Measurements from ENCODE around the gene PEX7. TPM values are rescaled to one million over a fixed set of nuclear protein-coding genes. Genes with fewer than 3 reads are reported as not detected.
A peak's percentile ranks its signal among the peaks of the same experiment; 100 is the strongest.

PEX7 gene
- total and polyA plus RNA-seq, 10 of the 15 experiments (the other 5 are each of a cell fraction or from before 2014, with no cell fraction given) = 0.58 to 12.4 (median 8.8) TPM

- Histone ChIP-seq H4K20me1 (ENCODE audit: control insufficient read depth, insufficient read depth) (no peaks in the 10 kb centered on the region), H2AFZ (ENCODE audit: control insufficient read depth, low read depth, low read length) (peak overlapping the region; percentile 88), H3K27me3 (replicated peaks in 1 of 2; ENCODE audit: control insufficient read depth in 2 of 2, insufficient read depth in 2 of 2, low read length in 1 of 2) (no peaks in the 10 kb centered on the region), H3K79me2 (ENCODE audit: control insufficient read depth, insufficient read depth, low read length) (peaks cover 53% of the 10 kb centered on the region), H3K4me2 (ENCODE audit: control insufficient read depth, insufficient read depth) (peak overlapping the region; percentile 87), H3K9me3 (replicated peaks; ENCODE audit: control insufficient read depth, insufficient read depth, low read length) (no peaks in the 10 kb centered on the region; the same call in 2 of the 3 replicates), H3K4me1 (ENCODE audit: control insufficient read depth, insufficient read depth, low read length) (peaks cover 4% of the 10 kb centered on the region), H3K4me3 (peak overlapping the region; percentile 71), H3K36me3 (ENCODE audit: control insufficient read depth in 2 of 2, insufficient read depth in 2 of 2, low read length in 1 of 2) (no peaks in the 10 kb centered on the region; a peak in 1 of 4 replicates), H3K9ac (ENCODE audit: control insufficient read depth, insufficient read depth, low read length) (peak overlapping the region; percentile 90), H3K27ac (ENCODE audit: control insufficient read depth, insufficient read depth) (peak overlapping the region; percentile 98)
- in situ Hi-C loops (cut with MboI) (loop anchor here (5.0 to 10.0 kb wide), 2 partner anchors 151 to 509 kb away; partner anchors contain the start of gene BCLAF1), intact Hi-C loops (cut with micrococcal nuclease; ENCODE audit: unreplicated experiment) (loop anchor here (1.0 to 5.0 kb wide), 3 partner anchors 149 to 201 kb away; no protein-coding TSS in a partner anchor)
- FAIRE-seq = no peak
- DNase-seq (ENCODE audit: low read depth, low spot score) = no peak
- ChIA-PET SMC1A (ENCODE audit: uncharacterized antibody, unreplicated experiment) (interaction anchor here (1.0 to 13.3 kb wide), 12 partner anchors 27 to 199 kb away, joined by 3 to 446 read pairs (median 8); no protein-coding TSS in a partner anchor), RAD21 (ENCODE audit: unreplicated experiment) (interaction anchor here (0.6 to 12.6 kb wide), 16 partner anchors 9 to 212 kb away, joined by 3 to 405 read pairs (median 24); no protein-coding TSS in a partner anchor), CTCF (interaction anchor here (0.8 to 9.8 kb wide), 16 partner anchors 31 to 451 kb away, joined by 3 to 411 read pairs (median 8); no protein-coding TSS in a partner anchor), POLR2A (interaction anchor here (0.7 to 10.1 kb wide), 6 partner anchors 20 to 149 kb away, joined by 3 to 252 read pairs (median 34); no protein-coding TSS in a partner anchor)
- BruUV-seq (replicated peaks) = TSS peak; percentile 52
- WGBS (ENCODE audit: insufficient coverage, insufficient replicate concordance, low lambda C conversion rate, missing lambda C conversion rate) = 1% methylated on average over 8 of the region's 8 CpGs
- peak; percentile 10 for ATAC-seq
- no peak for TF ChIP-seq NFYA (IDR thresholded peaks at IDR 0.05; ENCODE audit: borderline replicate concordance, low read depth, low read length)
- TF ChIP-seq IKZF2 (IDR thresholded peaks at IDR 0.05) = peak; percentile 28 to 29; a peak in 2 of 4 replicates
- TF ChIP-seq RAD51 (IDR thresholded peaks at IDR 0.05) = peak; percentile 74
- no peak for TF ChIP-seq PML (IDR thresholded peaks at IDR 0.05; ENCODE audit: low read length)
- no peak for TF ChIP-seq SPI1 (IDR thresholded peaks at IDR 0.05; ENCODE audit: borderline replicate concordance, insufficient read depth, low read depth, low read length)
- no peak for TF ChIP-seq EGR1 (IDR thresholded peaks at IDR 0.05; ENCODE audit: borderline replicate concordance in 1 of 2, low read depth in 2 of 2, low read length in 2 of 2)
- peak in 1 of 2 experiments; percentile 52; a peak in 1 of 4 replicates for TF ChIP-seq EP300 (IDR thresholded peaks at IDR 0.05; ENCODE audit: borderline replicate concordance in 1 of 2, control insufficient read depth in 1 of 2, low read depth in 2 of 2, low read length in 2 of 2)
- TF ChIP-seq RB1 (IDR thresholded peaks at IDR 0.05; ENCODE audit: borderline replicate concordance) = no peak
- peak; percentile 36; the same call in 1 of the 2 replicates for TF ChIP-seq PAX8 (IDR thresholded peaks at IDR 0.05)
- peak; percentile 39 for TF ChIP-seq BCL3 (IDR thresholded peaks at IDR 0.05; ENCODE audit: borderline replicate concordance, insufficient read depth, low read depth, low read length, poor library complexity, severe bottlenecking)
- peak; percentile 24; the same call in 1 of the 2 replicates for TF ChIP-seq JUNB (IDR thresholded peaks at IDR 0.05)
- peak; percentile 71 for TF ChIP-seq MEF2A (IDR thresholded peaks at IDR 0.05; ENCODE audit: insufficient read depth, low read depth, low read length)
- TF ChIP-seq RELB (IDR thresholded peaks at IDR 0.05; ENCODE audit: low read depth) = peak; percentile 68
- TF ChIP-seq FOXM1 (IDR thresholded peaks at IDR 0.05; ENCODE audit: low read depth, low read length) = peak; percentile 82; the same call in 1 of the 2 replicates
- TF ChIP-seq TCF7 (IDR thresholded peaks at IDR 0.05; ENCODE audit: borderline replicate concordance) = 0 out of 2 replicates have a peak, but pooled peaks have one; percentile 39
- TF ChIP-seq SKIL (IDR thresholded peaks at IDR 0.05; ENCODE audit: low read depth, poor library complexity, severe bottlenecking) = peak; percentile 37
- no peak for TF ChIP-seq SMARCA5 (IDR thresholded peaks at IDR 0.05)
These were observed 29.0 kb upstream of the PEX7 start for GRCh38 chr6:136793363-136793762.
